SW480 (cell line): ENCODE results near the gene FXYD3.

Source experiments
- DNase-seq: peaks from one replicate; pipeline ENCODE4 v3.0.0-alpha.2; 2016; ENCODE audit warnings: low spot score

FXYD3 gene

GRCh38 chr19:35115177-35115951 is at the start of gene FXYD3:
Gene FXYD3 (plus strand): TSS chr19:35115823. CDS start chr19:35119377, 3,554 bp downstream.
- no peak for DNase-seq

- no peak for DNase-seq
These were observed 49.5 kb upstream of the FXYD3 start for GRCh38 chr19:35066121-35066520.

GRCh38 chr19:35066691-35067563 is 48.7 kb upstream of the FXYD3 start:
- peak; percentile 84 for DNase-seq

- no peak for DNase-seq
These were observed 46.5 kb upstream of the FXYD3 start for GRCh38 chr19:35068941-35069634.

GRCh38 chr19:35069696-35070095 is 45.9 kb upstream of the FXYD3 start:
- DNase-seq: no peak

GRCh38 chr19:35070471-35070870 is 45.2 kb upstream of the FXYD3 start:
- no peak for DNase-seq

- DNase-seq: no peak
These were observed 42.1 kb upstream of the FXYD3 start for GRCh38 chr19:35073516-35073915.

GRCh38 chr19:35073941-35074340 is 41.7 kb upstream of the FXYD3 start:
- DNase-seq: no peak

GRCh38 chr19:35074426-35075201 is 41.0 kb upstream of the FXYD3 start:
- DNase-seq: no peak

GRCh38 chr19:35075202-35076025 is 40.2 kb upstream of the FXYD3 start:
- DNase-seq: no peak

GRCh38 chr19:35076026-35076370 is 39.6 kb upstream of the FXYD3 start:
- no peak for DNase-seq

- no peak for DNase-seq
These were observed 39.0 kb upstream of the FXYD3 start for GRCh38 chr19:35076657-35077056.

- no peak for DNase-seq
These were observed 38.0 kb upstream of the FXYD3 start for GRCh38 chr19:35077411-35078223.

- no peak for DNase-seq
These were observed 35.8 kb upstream of the FXYD3 start for GRCh38 chr19:35079826-35080225.

- DNase-seq: no peak
These were observed 34.9 kb upstream of the FXYD3 start for GRCh38 chr19:35080613-35081170.

GRCh38 chr19:35081201-35081600 is 34.4 kb upstream of the FXYD3 start:
- no peak for DNase-seq

- DNase-seq: no peak
These were observed 31.7 kb upstream of the FXYD3 start for GRCh38 chr19:35083691-35084508.

- no peak for DNase-seq
These were observed 31.2 kb upstream of the FXYD3 start for GRCh38 chr19:35084509-35084762.

GRCh38 chr19:35085947-35086346 is 29.7 kb upstream of the FXYD3 start:
- DNase-seq: no peak
